ENCODE measurements around the gene PRRC2C. TPM values are rescaled to one million over a fixed set of nuclear protein-coding genes. Genes with fewer than 3 reads are reported as not detected.

Gene PRRC2C
- total and polyA plus RNA-seq, 12 donors = 44.4 to 103 (median 62.9) TPM

GRCh38 chr1:171446386-171446785 lies 38.9 kb upstream of the PRRC2C start:
- Histone ChIP-seq H3K4me1 (replicated peaks in 1 of 2) (no peaks in the 10 kb centered on the region), H3K4me3 (no peak overlapping the region), H3K36me3 (replicated peaks in 1 of 2) (no peaks in the 10 kb centered on the region), H3K27me3 (no peaks in the 10 kb centered on the region), H3K27ac (no peak overlapping the region), H3K9me3 (replicated peaks in 1 of 3) (no peaks in the 10 kb centered on the region)
- intact Hi-C loops (cut with DNase I) = no loop called here
- DNase-seq = no peak
- no peak for TF ChIP-seq CTCF (IDR thresholded peaks at IDR 0.05)

- no peaks in the 10 kb centered on the region for H3K4me1 ChIP-seq (replicated peaks in 1 of 2)
These were observed 29.4 kb upstream of the PRRC2C start for GRCh38 chr1:171455967-171456366.

GRCh38 chr1:171457412-171457811 lies 27.9 kb upstream of the PRRC2C start:
- 49 to 63% (median 59%) methylated on average over 2 of the region's 2 CpGs for WGBS, 4 donors
- intact Hi-C loops (cut with DNase I) = no loop called here
- no peaks in the 10 kb centered on the region for H3K27me3 ChIP-seq

More at GRCh38 chr1:171455967-171456366, 29.4 kb upstream of the PRRC2C start:
- TF ChIP-seq CTCF (IDR thresholded peaks at IDR 0.05) (no peak), POLR2A (IDR thresholded peaks at IDR 0.05) (no peak)
- Histone ChIP-seq H3K36me3 (replicated peaks in 1 of 2) (no peaks in the 10 kb centered on the region), H3K4me3 (no peak overlapping the region), H3K27ac (no peak overlapping the region), H3K9me3 (replicated peaks in 1 of 3) (no peaks in the 10 kb centered on the region), H3K27me3 (no peaks in the 10 kb centered on the region)
- intact Hi-C loops (cut with DNase I) = no loop called here
- DNase-seq = no peak

GRCh38 chr1:171460018-171460620 lies 25.2 kb upstream of the PRRC2C start:
- no peaks in the 10 kb centered on the region for H3K27me3 ChIP-seq
- 66 to 76% (median 70%) methylated on average over 4 of the region's 4 CpGs for WGBS, 4 donors
- no peak for TF ChIP-seq POLR2A (IDR thresholded peaks at IDR 0.05)
- no peak for TF ChIP-seq CTCF (IDR thresholded peaks at IDR 0.05)

More at GRCh38 chr1:171457412-171457811, 27.9 kb upstream of the PRRC2C start:
- no peak overlapping the region for H3K27ac ChIP-seq
- no peaks in the 10 kb centered on the region for H3K4me1 ChIP-seq (replicated peaks in 1 of 2)
- no peaks in the 10 kb centered on the region for H3K9me3 ChIP-seq (replicated peaks in 1 of 3)
- H3K4me3 ChIP-seq = no peak overlapping the region
- H3K36me3 ChIP-seq (replicated peaks in 1 of 2) = no peaks in the 10 kb centered on the region
- no peak for TF ChIP-seq CTCF (IDR thresholded peaks at IDR 0.05)
- no peak for TF ChIP-seq POLR2A (IDR thresholded peaks at IDR 0.05)
- no peak for DNase-seq

More at GRCh38 chr1:171460018-171460620, 25.2 kb upstream of the PRRC2C start:
- Histone ChIP-seq H3K4me1 (replicated peaks in 1 of 2) (no peaks in the 10 kb centered on the region), H3K27ac (no peak overlapping the region), H3K36me3 (replicated peaks in 1 of 2) (no peaks in the 10 kb centered on the region), H3K9me3 (replicated peaks in 1 of 3) (no peaks in the 10 kb centered on the region), H3K4me3 (no peak overlapping the region)
- DNase-seq = no peak
- intact Hi-C loops (cut with DNase I) = no loop called here

Data from adrenal gland (tissue), 12 donors.